ENCODE data around the gene NFKBIA. TPM values are rescaled to one million over a fixed set of nuclear protein-coding genes. Genes with fewer than 3 reads are reported as not detected.
"Not testable (repeated sequence)": the region's sequence is repeated elsewhere in the genome, so short reads cannot be mapped to it uniquely, and the experiment has no call there.

The NFKBIA gene
- total RNA-seq, 2 experiments from 2014 or later = 289 to 293 TPM

GRCh38 chr14:35398071-35398584 is 6.4 kb downstream of the NFKBIA start:
- Mint-ChIP-seq H3K27ac (peak overlapping the region; percentile 34), H3K36me3 (ENCODE audit: low read depth) (peaks cover 39% of the 10 kb centered on the region), H3K27me3 (ENCODE audit: low read depth) (no peaks in the 10 kb centered on the region), H3K9me3 (no peaks in the 10 kb centered on the region), H3K4me1 (ENCODE audit: low read depth) (peaks cover 37% of the 10 kb centered on the region), H3K4me3 (no peak overlapping the region)
- CTCF ChIA-PET = no interaction called here
- no peak for DNase-seq
- intact Hi-C loops (cut with micrococcal nuclease) = no loop called here

- H3K9me3 Mint-ChIP-seq; H3K4me3 Mint-ChIP-seq; H3K27me3 Mint-ChIP-seq (ENCODE audit: low read depth); DNase-seq; intact Hi-C loops (cut with micrococcal nuclease); H3K27ac Mint-ChIP-seq: not testable (repeated sequence)
- Mint-ChIP-seq H3K36me3 (ENCODE audit: low read depth) (peaks cover 24% of the 10 kb centered on the region), H3K4me1 (ENCODE audit: low read depth) (peaks cover 35% of the 10 kb centered on the region)
- CTCF ChIA-PET = interaction anchor here (0.7 kb wide), 1 partner anchor 43 kb away, joined by 6 read pairs; no protein-coding TSS in a partner anchor
These were observed 7.9 kb downstream of the NFKBIA start for GRCh38 chr14:35396610-35397009.

- Mint-ChIP-seq H3K36me3 (ENCODE audit: low read depth) (peaks cover 11% of the 10 kb centered on the region), H3K4me1 (ENCODE audit: low read depth) (peaks cover 28% of the 10 kb centered on the region), H3K9me3 (no peaks in the 10 kb centered on the region), H3K4me3 (no peak overlapping the region), H3K27me3 (ENCODE audit: low read depth) (no peaks in the 10 kb centered on the region), H3K27ac (no peak overlapping the region)
- intact Hi-C loops (cut with micrococcal nuclease) = no loop called here
- CTCF ChIA-PET = no interaction called here
- no peak for DNase-seq
These were observed 9.3 kb downstream of the NFKBIA start for GRCh38 chr14:35395283-35395682.

GRCh38 chr14:35394326-35395013 is 10.1 kb downstream of the NFKBIA start:
- H3K9me3 Mint-ChIP-seq = no peaks in the 10 kb centered on the region
- CTCF ChIA-PET = interaction anchor here (1.0 kb wide), 1 partner anchor 8 kb away, joined by 3 read pairs; no protein-coding TSS in a partner anchor
- no peaks in the 10 kb centered on the region for H3K27me3 Mint-ChIP-seq (ENCODE audit: low read depth)
- peaks cover 24% of the 10 kb centered on the region for H3K4me1 Mint-ChIP-seq (ENCODE audit: low read depth)
- no peak for DNase-seq
- intact Hi-C loops (cut with micrococcal nuclease) = no loop called here
- H3K4me3 Mint-ChIP-seq = no peak overlapping the region
- no peak overlapping the region for H3K27ac Mint-ChIP-seq
- H3K36me3 Mint-ChIP-seq (ENCODE audit: low read depth) = peaks cover 6% of the 10 kb centered on the region

GRCh38 chr14:35393826-35394225 is 10.7 kb downstream of the NFKBIA start:
- peaks cover 1% of the 10 kb centered on the region for H3K36me3 Mint-ChIP-seq (ENCODE audit: low read depth)
- H3K27ac Mint-ChIP-seq = no peak overlapping the region
- H3K27me3 Mint-ChIP-seq (ENCODE audit: low read depth) = no peaks in the 10 kb centered on the region
- H3K4me3 Mint-ChIP-seq = no peak overlapping the region
- no peak for DNase-seq
- H3K9me3 Mint-ChIP-seq = no peaks in the 10 kb centered on the region
- intact Hi-C loops (cut with micrococcal nuclease) = no loop called here
- peaks cover 17% of the 10 kb centered on the region for H3K4me1 Mint-ChIP-seq (ENCODE audit: low read depth)
- CTCF ChIA-PET = interaction anchor here (0.6 to 1.0 kb wide), 2 partner anchors 9 to 252 kb away, joined by 3 to 4 read pairs; no protein-coding TSS in a partner anchor

GRCh38 chr14:35392103-35392502 is 12.4 kb downstream of the NFKBIA start:
- H3K9me3 Mint-ChIP-seq = no peaks in the 10 kb centered on the region
- intact Hi-C loops (cut with micrococcal nuclease) = no loop called here

GRCh38 chr14:35391388-35391710 is 13.2 kb downstream of the NFKBIA start:
- DNase-seq = no peak
- Mint-ChIP-seq H3K36me3 (ENCODE audit: low read depth) (no peaks in the 10 kb centered on the region), H3K27me3 (ENCODE audit: low read depth) (no peaks in the 10 kb centered on the region), H3K9me3 (no peaks in the 10 kb centered on the region), H3K27ac (no peak overlapping the region), H3K4me1 (ENCODE audit: low read depth) (peaks cover 7% of the 10 kb centered on the region), H3K4me3 (no peak overlapping the region)
- intact Hi-C loops (cut with micrococcal nuclease) = no loop called here
- CTCF ChIA-PET = interaction anchor here (1.2 kb wide), 1 partner anchor 20 kb away, joined by 3 read pairs; no protein-coding TSS in a partner anchor

More at GRCh38 chr14:35392103-35392502, 12.4 kb downstream of the NFKBIA start:
- no peaks in the 10 kb centered on the region for H3K27me3 Mint-ChIP-seq (ENCODE audit: low read depth)
- DNase-seq = no peak
- H3K27ac Mint-ChIP-seq = no peak overlapping the region
- peaks cover 7% of the 10 kb centered on the region for H3K4me1 Mint-ChIP-seq (ENCODE audit: low read depth)
- H3K36me3 Mint-ChIP-seq (ENCODE audit: low read depth) = no peaks in the 10 kb centered on the region
- CTCF ChIA-PET = interaction anchor here (0.7 to 1.2 kb wide), 2 partner anchors 20 to 113 kb away, joined by 3 to 4 read pairs; no protein-coding TSS in a partner anchor
- no peak overlapping the region for H3K4me3 Mint-ChIP-seq

GRCh38 chr14:35390577-35391387 is 13.8 kb downstream of the NFKBIA start:
- no peak for DNase-seq
- Mint-ChIP-seq H3K36me3 (ENCODE audit: low read depth) (no peaks in the 10 kb centered on the region), H3K4me3 (no peak overlapping the region), H3K4me1 (ENCODE audit: low read depth) (peaks cover 5% of the 10 kb centered on the region), H3K27me3 (ENCODE audit: low read depth) (no peaks in the 10 kb centered on the region), H3K27ac (no peak overlapping the region), H3K9me3 (no peaks in the 10 kb centered on the region)
- CTCF ChIA-PET = interaction anchor here (0.8 kb wide), 1 partner anchor 50 kb away, joined by 5 read pairs; no protein-coding TSS in a partner anchor
- intact Hi-C loops (cut with micrococcal nuclease) = no loop called here

- no peak overlapping the region for H3K27ac Mint-ChIP-seq
- intact Hi-C loops (cut with micrococcal nuclease) = no loop called here
These were observed 15.3 kb downstream of the NFKBIA start for GRCh38 chr14:35389315-35389667.

GRCh38 chr14:35388656-35389314 is 15.8 kb downstream of the NFKBIA start:
- no peak for DNase-seq
- no peak overlapping the region for H3K4me3 Mint-ChIP-seq
- H3K36me3 Mint-ChIP-seq (ENCODE audit: low read depth) = no peaks in the 10 kb centered on the region
- intact Hi-C loops (cut with micrococcal nuclease) = no loop called here
- H3K27ac Mint-ChIP-seq = no peak overlapping the region
- no peaks in the 10 kb centered on the region for H3K9me3 Mint-ChIP-seq
- CTCF ChIA-PET = no interaction called here
- H3K27me3 Mint-ChIP-seq (ENCODE audit: low read depth) = no peaks in the 10 kb centered on the region
- H3K4me1 Mint-ChIP-seq (ENCODE audit: low read depth) = peaks cover 2% of the 10 kb centered on the region

More at GRCh38 chr14:35389315-35389667, 15.3 kb downstream of the NFKBIA start:
- Mint-ChIP-seq H3K9me3 (no peaks in the 10 kb centered on the region), H3K4me1 (ENCODE audit: low read depth) (peaks cover 5% of the 10 kb centered on the region), H3K27me3 (ENCODE audit: low read depth) (no peaks in the 10 kb centered on the region), H3K36me3 (ENCODE audit: low read depth) (no peaks in the 10 kb centered on the region), H3K4me3 (no peak overlapping the region)
- DNase-seq = no peak
- CTCF ChIA-PET = no interaction called here

GRCh38 chr14:35387713-35388579 is 16.6 kb downstream of the NFKBIA start:
- intact Hi-C loops (cut with micrococcal nuclease) = no loop called here

More at GRCh38 chr14:35387713-35388579, 16.6 kb downstream of the NFKBIA start:
- DNase-seq = no peak
- Mint-ChIP-seq H3K4me1 (ENCODE audit: low read depth) (no peaks in the 10 kb centered on the region), H3K27me3 (ENCODE audit: low read depth) (no peaks in the 10 kb centered on the region), H3K36me3 (ENCODE audit: low read depth) (no peaks in the 10 kb centered on the region), H3K27ac (no peak overlapping the region), H3K9me3 (no peaks in the 10 kb centered on the region), H3K4me3 (no peak overlapping the region)
- CTCF ChIA-PET = no interaction called here
